Vagina (tissue), 2 donors: Measurements from ENCODE around the gene TMEM9.

ENCODE experiments used
- POLR2AphosphoS5 ChIP-seq, 2 donors: sonication (generic); formaldehyde crosslinking; IDR thresholded peaks; one replicate each; pipeline ENCODE4 v1.9.0; 2017; ENCODE audit warnings: antibody characterized with exemption in 2 of 2, mild to moderate bottlenecking in 2 of 2, low read depth in 1 of 2; ENCODE audit not compliant: insufficient read depth in 1 of 2
- TF ChIP-seq, protein P1 (sequence below), 3 experiments: fragments of 450-650 bp in 2 of 3; fragments of 200-600 bp in 1 of 3; sonication (generic) in 1 of 3; IDR thresholded peaks; one replicate each; pipeline ENCODE4 v1.5.1; 2017 to 2019; ENCODE audit warnings: antibody characterized with exemption in 3 of 3, mild to moderate bottlenecking in 2 of 3, moderate library complexity in 2 of 3

DNA sequence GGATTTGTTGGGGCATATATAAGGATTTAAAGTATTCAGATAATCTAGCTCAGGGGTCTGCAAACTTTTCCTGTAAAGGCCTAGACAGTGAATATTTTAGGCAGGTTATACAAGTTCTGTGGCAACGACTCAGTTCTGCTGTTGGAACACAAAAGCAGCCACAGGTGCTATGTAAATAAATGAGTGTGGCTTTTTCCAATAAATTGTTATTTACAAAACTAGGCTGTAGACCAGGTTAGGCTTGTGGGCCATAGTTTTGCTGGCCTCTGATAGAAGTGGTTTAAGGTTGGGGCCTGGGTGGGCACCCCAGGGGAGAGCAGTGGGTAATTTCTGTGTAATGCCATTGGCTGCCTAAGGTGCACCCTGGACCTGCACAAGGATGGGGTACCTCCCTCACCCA is 19.5 kb upstream of the TMEM9 start:
- no peak for TF ChIP-seq POLR2AphosphoS5 (IDR thresholded peaks at IDR 0.05; ENCODE audit: insufficient read depth in 1 of 2, low read depth in 1 of 2)
- TF ChIP-seq, protein P1, sequence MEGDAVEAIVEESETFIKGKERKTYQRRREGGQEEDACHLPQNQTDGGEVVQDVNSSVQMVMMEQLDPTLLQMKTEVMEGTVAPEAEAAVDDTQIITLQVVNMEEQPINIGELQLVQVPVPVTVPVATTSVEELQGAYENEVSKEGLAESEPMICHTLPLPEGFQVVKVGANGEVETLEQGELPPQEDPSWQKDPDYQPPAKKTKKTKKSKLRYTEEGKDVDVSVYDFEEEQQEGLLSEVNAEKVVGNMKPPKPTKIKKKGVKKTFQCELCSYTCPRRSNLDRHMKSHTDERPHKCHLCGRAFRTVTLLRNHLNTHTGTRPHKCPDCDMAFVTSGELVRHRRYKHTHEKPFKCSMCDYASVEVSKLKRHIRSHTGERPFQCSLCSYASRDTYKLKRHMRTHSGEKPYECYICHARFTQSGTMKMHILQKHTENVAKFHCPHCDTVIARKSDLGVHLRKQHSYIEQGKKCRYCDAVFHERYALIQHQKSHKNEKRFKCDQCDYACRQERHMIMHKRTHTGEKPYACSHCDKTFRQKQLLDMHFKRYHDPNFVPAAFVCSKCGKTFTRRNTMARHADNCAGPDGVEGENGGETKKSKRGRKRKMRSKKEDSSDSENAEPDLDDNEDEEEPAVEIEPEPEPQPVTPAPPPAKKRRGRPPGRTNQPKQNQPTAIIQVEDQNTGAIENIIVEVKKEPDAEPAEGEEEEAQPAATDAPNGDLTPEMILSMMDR (IDR thresholded peaks at IDR 0.05), result no peak
